A673 (cell line): ENCODE results near the gene PRF1. TPM values are rescaled to one million over a fixed set of nuclear protein-coding genes. Genes with fewer than 3 reads are reported as not detected.

ENCODE experiments used
- BruUV-seq: library from RNA; stranded (reverse); fragments of 400-500 nt; replicated peaks from 2 replicates; lab custom pipeline; 2021; lab: Mats Ljungman, UMichigan
- CTCF ChIA-PET: fragments of 300-600 bp; sonication (Branson Sonifier 250); formaldehyde crosslinking; loops from one replicate; lab custom pipeline; 2022; ENCODE audit warnings: antibody characterized with exemption; lab: Charles Lee
- POLR2A ChIA-PET: fragments of 300-600 bp; sonication (Branson Sonifier 250); formaldehyde crosslinking; loops from one replicate; lab custom pipeline; 2022; ENCODE audit warnings: antibody characterized with exemption; ENCODE audit not compliant: low non-redundant PET; lab: Charles Lee
- DNase-seq: peaks from one replicate; pipeline ENCODE4 v3.0.0-alpha.2; 2015; ENCODE audit warnings: low spot score
- H3K27ac ChIP-seq: fragments of 200-600 bp; sonication (generic); 2 replicates; pipeline ENCODE4 v1.5.1; 2016; ENCODE audit warnings: mixed run types, low read depth, mild to moderate bottlenecking, mixed read lengths, antibody characterized with exemption, low read length; ENCODE audit not compliant: poor library complexity, severe bottlenecking
- H3K27me3 ChIP-seq: fragments of 200-600 bp; sonication (generic); replicated peaks from 2 replicates; pipeline ENCODE4 v1.6.1; 2017; ENCODE audit warnings: mixed run types, low read depth, mild to moderate bottlenecking, mixed read lengths, antibody characterized with exemption, low read length; ENCODE audit not compliant: insufficient read depth, poor library complexity
- H3K36me3 ChIP-seq: fragments of 200-600 bp; sonication (generic); 2 replicates; pipeline ENCODE4 v1.6.1; 2016; ENCODE audit warnings: mixed run types, mild to moderate bottlenecking, mixed read lengths, antibody characterized with exemption, low read length; ENCODE audit not compliant: insufficient read depth, poor library complexity, severe bottlenecking
- H3K4me1 ChIP-seq: fragments of 200-600 bp; sonication (generic); 2 replicates; pipeline ENCODE4 v1.6.1; 2017; ENCODE audit warnings: mixed run types, mild to moderate bottlenecking, mixed read lengths, antibody characterized with exemption, low read length; ENCODE audit not compliant: insufficient read depth, poor library complexity, severe bottlenecking
- H3K4me3 ChIP-seq: fragments of 200-600 bp; sonication (generic); 2 replicates; pipeline ENCODE4 v1.5.1; 2016; ENCODE audit warnings: low read depth, mixed run types, mild to moderate bottlenecking, mixed read lengths, low read length; ENCODE audit not compliant: poor library complexity, severe bottlenecking
- H3K9me3 ChIP-seq: fragments of 200-600 bp; sonication (generic); 2 replicates; pipeline ENCODE4 v1.6.1; 2016; ENCODE audit warnings: mixed run types, low read depth, mild to moderate bottlenecking, mixed read lengths, antibody characterized with exemption, low read length; ENCODE audit not compliant: poor library complexity, severe bottlenecking
- EZH2 ChIP-seq: fragments of 200-600 bp; sonication (generic); IDR thresholded peaks from 2 replicates; pipeline ENCODE4 v1.6.1; 2017; ENCODE audit warnings: borderline replicate concordance, low read depth, mild to moderate bottlenecking, mixed read lengths, antibody characterized with exemption, low read length; ENCODE audit not compliant: poor library complexity, severe bottlenecking
- intact Hi-C: fragments of 100-400 bp; cut with micrococcal nuclease; formaldehyde crosslinking; loops from one replicate; pipeline ENCODE4 v1.10.0; 2022; ENCODE audit not compliant: unreplicated experiment
- total RNA-seq: library from RNA; stranded (reverse); gene quantifications from 2 replicates; pipeline ENCODE4 v1.2.3, GENCODE V29; 2021
- TF ChIP-seq, protein P1 (sequence below): fragments of 300-800, 200-600 bp; sonication (generic); conservative IDR thresholded peaks from 2 replicates; pipeline ENCODE4 v1.5.1; 2017; ENCODE audit warnings: low read depth, mild to moderate bottlenecking, antibody characterized with exemption, low read length, moderate library complexity, mixed read lengths

The PRF1 gene
- total RNA-seq, 1 experiment from 2014 or later, result not detected

DNA sequence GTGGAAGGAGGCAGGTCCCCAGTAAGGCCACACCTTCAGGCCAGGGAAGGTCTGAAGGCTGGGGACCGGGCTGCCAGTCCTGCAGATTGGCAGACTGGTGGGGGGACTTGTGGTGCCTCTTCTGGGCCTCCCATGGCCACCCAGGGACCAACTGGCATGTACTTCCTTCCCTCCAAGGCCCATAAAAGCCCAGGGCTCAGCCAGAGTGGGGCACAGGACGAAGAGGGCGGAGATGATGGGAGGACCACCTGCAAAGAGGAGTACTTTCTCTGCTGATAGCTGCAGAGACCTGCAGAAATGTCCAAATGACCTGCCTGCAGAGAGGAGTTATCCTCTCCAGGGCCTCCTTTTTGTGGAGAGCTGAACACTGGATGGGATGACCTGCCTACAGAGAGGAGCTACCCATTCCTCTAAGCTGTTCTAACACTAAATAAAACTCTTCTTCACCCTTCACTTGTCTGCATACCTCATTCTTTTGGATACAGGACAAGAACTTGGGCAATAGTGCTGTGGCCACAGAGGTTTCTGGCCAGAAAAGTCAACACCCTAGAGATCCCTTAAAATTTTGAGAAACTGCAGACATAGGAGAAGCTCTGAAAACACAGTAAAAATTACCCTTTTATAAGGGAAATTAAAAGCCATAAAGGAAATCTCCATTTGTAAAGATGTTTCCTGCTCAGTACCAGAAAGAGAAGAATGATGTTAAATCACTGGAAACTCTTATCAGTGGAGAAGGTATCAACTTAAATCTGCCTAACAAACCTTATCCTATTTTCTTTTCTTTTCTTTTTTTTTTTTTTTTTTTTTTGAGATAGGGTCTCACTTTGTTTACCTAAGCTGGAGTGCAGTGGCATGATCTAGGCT is 20.7 kb upstream of the PRF1 start:
- peaks cover 18% of the 10 kb centered on the region for H3K9me3 ChIP-seq
- no peak overlapping the region for H3K27ac ChIP-seq
- intact Hi-C loops, result no loop called here
- no peak for DNase-seq
- no TSS peak for BruUV-seq
- TF ChIP-seq, protein P1, sequence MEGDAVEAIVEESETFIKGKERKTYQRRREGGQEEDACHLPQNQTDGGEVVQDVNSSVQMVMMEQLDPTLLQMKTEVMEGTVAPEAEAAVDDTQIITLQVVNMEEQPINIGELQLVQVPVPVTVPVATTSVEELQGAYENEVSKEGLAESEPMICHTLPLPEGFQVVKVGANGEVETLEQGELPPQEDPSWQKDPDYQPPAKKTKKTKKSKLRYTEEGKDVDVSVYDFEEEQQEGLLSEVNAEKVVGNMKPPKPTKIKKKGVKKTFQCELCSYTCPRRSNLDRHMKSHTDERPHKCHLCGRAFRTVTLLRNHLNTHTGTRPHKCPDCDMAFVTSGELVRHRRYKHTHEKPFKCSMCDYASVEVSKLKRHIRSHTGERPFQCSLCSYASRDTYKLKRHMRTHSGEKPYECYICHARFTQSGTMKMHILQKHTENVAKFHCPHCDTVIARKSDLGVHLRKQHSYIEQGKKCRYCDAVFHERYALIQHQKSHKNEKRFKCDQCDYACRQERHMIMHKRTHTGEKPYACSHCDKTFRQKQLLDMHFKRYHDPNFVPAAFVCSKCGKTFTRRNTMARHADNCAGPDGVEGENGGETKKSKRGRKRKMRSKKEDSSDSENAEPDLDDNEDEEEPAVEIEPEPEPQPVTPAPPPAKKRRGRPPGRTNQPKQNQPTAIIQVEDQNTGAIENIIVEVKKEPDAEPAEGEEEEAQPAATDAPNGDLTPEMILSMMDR, result no peak
- H3K4me1 ChIP-seq, result no peaks in the 10 kb centered on the region
- H3K27me3 ChIP-seq, result no peaks in the 10 kb centered on the region
- no peaks in the 10 kb centered on the region for H3K36me3 ChIP-seq
- ChIA-PET CTCF (interaction anchor here (0.6 kb wide), 1 partner anchor 42 kb away, joined by 3 read pairs; no protein-coding TSS in a partner anchor), POLR2A (no interaction called here)
- H3K4me3 ChIP-seq, result no peak overlapping the region

DNA sequence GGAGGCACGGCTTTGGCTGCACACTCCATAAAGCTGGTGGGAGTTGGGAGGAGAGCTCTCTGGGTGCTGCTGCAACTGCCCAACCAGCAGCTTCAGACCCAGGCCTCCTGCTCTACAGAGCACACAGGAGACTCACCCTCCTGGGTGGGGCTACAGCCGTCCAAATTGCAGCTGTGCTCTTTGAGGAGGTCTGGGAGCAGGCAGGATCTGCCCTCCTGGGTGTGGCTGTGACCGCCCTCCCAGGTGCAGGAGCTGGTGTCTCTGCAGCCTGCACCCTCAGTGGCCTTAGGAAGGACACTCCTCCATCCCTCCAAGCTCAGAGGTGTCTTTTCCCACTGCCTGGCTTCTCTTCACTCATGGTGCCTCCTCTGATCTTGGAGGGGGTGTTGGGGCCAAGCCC is 20.0 kb upstream of the PRF1 start:
- no TSS peak for BruUV-seq
- TF ChIP-seq EZH2, result no peak
- Histone ChIP-seq H3K4me3 (no peak overlapping the region), H3K4me1 (no peaks in the 10 kb centered on the region), H3K27me3 (no peaks in the 10 kb centered on the region), H3K36me3 (no peaks in the 10 kb centered on the region), H3K9me3 (peaks cover 14% of the 10 kb centered on the region), H3K27ac (no peak overlapping the region)
- ChIA-PET CTCF (no interaction called here), POLR2A (no interaction called here)
- no peak for DNase-seq
- intact Hi-C loops, result no loop called here

DNA sequence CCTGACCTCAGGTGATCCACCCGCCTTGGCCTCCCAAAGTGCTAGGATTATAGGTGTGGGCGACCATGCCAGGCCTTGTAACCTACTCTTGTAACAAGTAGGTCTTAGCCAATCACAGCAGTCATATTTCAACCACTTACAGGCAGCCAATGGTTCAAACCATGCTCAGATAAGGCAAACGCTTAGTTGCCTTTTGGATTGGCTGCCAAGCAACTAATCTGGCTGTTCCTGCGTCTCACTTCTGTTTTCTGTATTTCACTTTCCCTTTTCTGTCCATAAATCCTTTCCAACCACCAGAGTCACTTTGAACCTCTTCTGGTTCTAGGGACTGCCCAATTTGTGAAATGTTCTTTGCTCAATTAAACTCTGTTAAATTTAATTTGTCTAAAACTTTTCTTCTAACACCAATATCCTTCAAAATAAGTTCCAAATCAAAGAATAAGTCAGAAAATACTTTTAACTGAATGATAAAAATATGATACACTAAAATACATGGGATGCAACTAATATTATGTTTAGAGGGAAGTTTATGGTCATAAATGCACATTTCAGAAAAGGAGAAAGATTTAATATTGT is 19.1 kb upstream of the PRF1 start:
- H3K27me3 ChIP-seq, result no peaks in the 10 kb centered on the region
- CTCF ChIA-PET, result no interaction called here
- no peak for TF ChIP-seq EZH2
- TF ChIP-seq, protein P1, result no peak
- no peak overlapping the region for H3K27ac ChIP-seq
- H3K4me3 ChIP-seq, result no peak overlapping the region
- intact Hi-C loops, result no loop called here
- peaks cover 7% of the 10 kb centered on the region for H3K9me3 ChIP-seq
- H3K4me1 ChIP-seq, result no peaks in the 10 kb centered on the region
- BruUV-seq, result no TSS peak
- POLR2A ChIA-PET, result no interaction called here
- no peaks in the 10 kb centered on the region for H3K36me3 ChIP-seq
- no peak for DNase-seq
